ENCODE measurements around the gene PEPD. TPM values are rescaled to one million over a fixed set of nuclear protein-coding genes. Genes with fewer than 3 reads are reported as not detected.

Gene PEPD
- polyA plus RNA-seq, 1 donor from 2014 or later = 43.9 TPM

GRCh38 chr19:33456076-33456844, 65.3 kb downstream of the PEPD start:
- Histone ChIP-seq H3K4me2 (ENCODE audit: low read length) (no peak overlapping the region), H2AFZ (ENCODE audit: low read depth, low read length) (no peak overlapping the region), H3F3A (ENCODE audit: insufficient read depth, low read length, poor library complexity, severe bottlenecking) (no peaks in the 10 kb centered on the region), H3K9me2 (ENCODE audit: insufficient read depth, low read length) (no peaks in the 10 kb centered on the region), H3K27ac (ENCODE audit: low read length) (no peak overlapping the region), H3K79me2 (replicated peaks; ENCODE audit: insufficient read depth, low read length) (no peaks in the 10 kb centered on the region), H3K27me3 (ENCODE audit: insufficient read depth, low read depth, low read length) (no peaks in the 10 kb centered on the region), H3K4me3 (ENCODE audit: low read length) (no peak overlapping the region), H4K20me1 (ENCODE audit: insufficient read depth) (no peaks in the 10 kb centered on the region), H3K36me3 (ENCODE audit: insufficient read depth, low read length) (no peaks in the 10 kb centered on the region), H3K9me3 (ENCODE audit: low read length) (no peaks in the 10 kb centered on the region), H3K9ac (ENCODE audit: low read length) (no peak overlapping the region)
- TF ChIP-seq EZH2 (IDR thresholded peaks at IDR 0.05; ENCODE audit: borderline replicate concordance, insufficient read depth, low read length, poor library complexity, severe bottlenecking) (no peak), EP300 (conservative IDR thresholded peaks at IDR 0.05; ENCODE audit: poor library complexity, severe bottlenecking) (no peak), RAD21 (conservative IDR thresholded peaks at IDR 0.05) (no peak), MXI1 (conservative IDR thresholded peaks at IDR 0.05; ENCODE audit: poor library complexity, severe bottlenecking) (no peak), TAF1 (IDR thresholded peaks at IDR 0.05; ENCODE audit: low read depth) (no peak), CTCF (IDR thresholded peaks at IDR 0.05; ENCODE audit: poor library complexity, severe bottlenecking) (no peak), SMC3 (conservative IDR thresholded peaks at IDR 0.05; ENCODE audit: poor library complexity) (no peak), POLR2AphosphoS5 (IDR thresholded peaks at IDR 0.05) (no peak), REST (IDR thresholded peaks at IDR 0.05; ENCODE audit: borderline replicate concordance) (no peak)

GRCh38 chr19:33453265-33453664, 68.3 kb downstream of the PEPD start:
- TF ChIP-seq RAD21 (conservative IDR thresholded peaks at IDR 0.05) (no peak), POLR2AphosphoS5 (IDR thresholded peaks at IDR 0.05) (no peak), EP300 (conservative IDR thresholded peaks at IDR 0.05; ENCODE audit: poor library complexity, severe bottlenecking) (no peak), TAF1 (IDR thresholded peaks at IDR 0.05; ENCODE audit: low read depth) (no peak), CTCF (IDR thresholded peaks at IDR 0.05; ENCODE audit: poor library complexity, severe bottlenecking) (no peak), EZH2 (IDR thresholded peaks at IDR 0.05; ENCODE audit: borderline replicate concordance, insufficient read depth, low read length, poor library complexity, severe bottlenecking) (no peak), MXI1 (conservative IDR thresholded peaks at IDR 0.05; ENCODE audit: poor library complexity, severe bottlenecking) (no peak), REST (IDR thresholded peaks at IDR 0.05; ENCODE audit: borderline replicate concordance) (no peak), SMC3 (conservative IDR thresholded peaks at IDR 0.05; ENCODE audit: poor library complexity) (no peak)
- Histone ChIP-seq H3K9ac (ENCODE audit: low read length) (no peak overlapping the region), H2AFZ (ENCODE audit: low read depth, low read length) (no peak overlapping the region), H3K4me3 (ENCODE audit: low read length) (no peak overlapping the region), H3K79me2 (replicated peaks; ENCODE audit: insufficient read depth, low read length) (no peaks in the 10 kb centered on the region), H3K27ac (ENCODE audit: low read length) (no peak overlapping the region), H3K27me3 (ENCODE audit: insufficient read depth, low read depth, low read length) (no peaks in the 10 kb centered on the region), H3K9me2 (ENCODE audit: insufficient read depth, low read length) (no peaks in the 10 kb centered on the region), H3F3A (ENCODE audit: insufficient read depth, low read length, poor library complexity, severe bottlenecking) (no peaks in the 10 kb centered on the region), H4K20me1 (ENCODE audit: insufficient read depth) (no peaks in the 10 kb centered on the region), H3K4me2 (ENCODE audit: low read length) (no peak overlapping the region), H3K9me3 (ENCODE audit: low read length) (no peaks in the 10 kb centered on the region), H3K36me3 (ENCODE audit: insufficient read depth, low read length) (no peaks in the 10 kb centered on the region)
